ENCODE results near the gene SPTBN1.

The SPTBN1 gene

GRCh38 chr2:54551123-54551756 is 95.1 kb downstream of the SPTBN1 start:
- DNase-seq (ENCODE audit: low spot score): no peak
- no peak for TF ChIP-seq CTCF (IDR thresholded peaks at IDR 0.05; ENCODE audit: extremely low read depth, missing control alignments)

DNA sequence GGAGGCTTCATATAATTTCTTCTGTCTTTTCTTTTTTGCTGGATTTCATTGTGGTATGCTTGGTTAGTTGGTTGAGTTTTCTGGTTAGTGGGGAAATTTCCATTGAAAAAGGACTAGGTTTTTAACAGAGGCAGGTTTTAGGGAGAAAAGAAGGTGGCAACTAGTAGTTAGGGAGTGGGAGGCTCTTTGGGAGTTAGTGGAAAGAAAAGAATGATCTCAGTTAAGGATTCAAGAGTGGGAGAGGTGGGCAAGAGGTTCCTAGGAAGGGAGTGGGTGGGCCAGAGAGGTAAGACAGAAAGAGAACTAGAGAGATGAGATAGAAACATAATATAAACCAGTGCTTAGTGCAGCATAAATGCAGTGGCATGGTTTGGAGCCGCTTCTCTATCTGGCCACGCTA is 96.9 kb downstream of the SPTBN1 start:
- no peak for DNase-seq (ENCODE audit: low spot score)
- no peak for TF ChIP-seq CTCF (IDR thresholded peaks at IDR 0.05; ENCODE audit: extremely low read depth, missing control alignments)

GRCh38 chr2:54553775-54554174 is 97.6 kb downstream of the SPTBN1 start:
- no peak for DNase-seq (ENCODE audit: low spot score)
- TF ChIP-seq CTCF (IDR thresholded peaks at IDR 0.05; ENCODE audit: extremely low read depth, missing control alignments): no peak

- no peak for TF ChIP-seq CTCF (IDR thresholded peaks at IDR 0.05; ENCODE audit: extremely low read depth, missing control alignments)
- no peak for DNase-seq (ENCODE audit: low spot score)
Measured at GRCh38 chr2:54555318-54555837, 99.3 kb downstream of the SPTBN1 start.

DNA sequence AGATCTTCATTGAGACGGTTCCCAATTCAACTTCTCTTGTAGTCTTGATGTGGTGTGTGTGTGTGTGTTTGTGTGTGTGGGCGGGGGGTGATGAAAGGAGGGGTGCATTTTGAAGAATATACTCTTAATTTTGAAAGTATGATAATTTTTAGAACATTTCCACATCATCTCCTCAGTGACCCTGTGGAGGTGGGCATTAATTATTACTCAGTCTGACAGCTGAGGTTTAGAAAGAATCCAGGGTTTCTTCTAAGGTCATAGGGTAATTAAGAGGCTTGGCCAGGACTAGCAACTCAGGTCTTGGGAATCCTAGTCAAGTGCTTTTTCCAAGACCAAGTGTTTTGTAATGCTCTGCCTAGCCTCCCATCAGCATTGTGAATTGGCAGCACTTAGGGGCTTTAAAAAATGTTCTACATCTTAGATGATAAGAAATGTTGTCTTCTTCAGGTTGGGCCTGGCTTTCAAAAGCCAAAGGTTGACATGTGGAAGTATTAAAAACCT is 100.5 kb downstream of the SPTBN1 start:
- DNase-seq (ENCODE audit: low spot score): no peak

DNA sequence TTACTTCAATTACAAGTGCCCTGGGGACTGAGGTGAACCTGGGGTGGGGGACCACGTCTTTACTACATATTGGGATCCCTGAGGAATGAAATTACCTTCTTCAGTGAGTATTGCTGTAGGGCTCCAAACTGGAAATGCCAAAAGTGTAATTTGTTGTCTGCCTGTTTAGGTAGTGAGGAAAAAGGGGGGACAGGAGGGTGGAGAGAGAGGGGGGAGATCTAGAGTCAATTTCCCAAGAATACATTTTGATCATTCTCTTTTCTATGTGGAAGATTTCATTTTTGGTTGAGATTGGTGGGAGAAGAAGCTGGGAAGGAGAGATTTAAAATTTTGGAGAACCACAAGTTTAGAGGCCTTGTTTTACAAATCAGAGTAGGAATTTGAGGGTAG is 101.1 kb downstream of the SPTBN1 start:
- TF ChIP-seq CTCF (IDR thresholded peaks at IDR 0.05; ENCODE audit: extremely low read depth, missing control alignments): no peak
- no peak for DNase-seq (ENCODE audit: low spot score)

More for the DNA sequence above, 100.5 kb downstream of the SPTBN1 start:
- TF ChIP-seq CTCF (IDR thresholded peaks at IDR 0.05; ENCODE audit: extremely low read depth, missing control alignments): no peak

- no peak for TF ChIP-seq CTCF (IDR thresholded peaks at IDR 0.05; ENCODE audit: extremely low read depth, missing control alignments)
- peak; percentile 68 for DNase-seq (ENCODE audit: low spot score)
Measured at GRCh38 chr2:54557601-54558187, 101.6 kb downstream of the SPTBN1 start.

All from GM20000 (cell line).